Liver (tissue), 3 donors: ENCODE measurements around the gene RPS6KA4.

ENCODE experiments used
- CTCF ChIP-seq: fragments of 150-350 bp; IDR thresholded peaks from 2 replicates; pipeline ENCODE4 v1.5.1; 2017; ENCODE audit warnings: improper control_type of control experiment, low read depth, low read length; ENCODE audit not compliant: missing input control
- MAX ChIP-seq: IDR thresholded peaks from 2 replicates; pipeline ENCODE4 v1.6.1; 2016; ENCODE audit warnings: antibody characterized with exemption
- REST ChIP-seq: IDR thresholded peaks from 2 replicates; pipeline ENCODE4 v1.6.1; 2016; ENCODE audit warnings: antibody characterized with exemption, mild to moderate bottlenecking
- SP1 ChIP-seq: IDR thresholded peaks from 2 replicates; pipeline ENCODE4 v1.6.1; 2018; ENCODE audit warnings: antibody characterized with exemption, mild to moderate bottlenecking
- TAF1 ChIP-seq: conservative IDR thresholded peaks from 2 replicates; pipeline ENCODE4 v1.6.1; 2016; ENCODE audit warnings: antibody characterized with exemption, mild to moderate bottlenecking
- YY1 ChIP-seq: IDR thresholded peaks from 2 replicates; pipeline ENCODE4 v1.6.1; 2016; ENCODE audit warnings: antibody characterized with exemption, mild to moderate bottlenecking
- ZBTB33 ChIP-seq: IDR thresholded peaks from 2 replicates; pipeline ENCODE4 v1.6.1; 2016; ENCODE audit warnings: antibody characterized with exemption
- donor health status: healthy.
- donor health status: healthy.

- TF ChIP-seq TAF1, result no peak
- TF ChIP-seq MAX, result no peak
- TF ChIP-seq REST, result no peak
- no peak for TF ChIP-seq SP1
- TF ChIP-seq CTCF, result no peak
- TF ChIP-seq ZBTB33, result no peak
- no peak for TF ChIP-seq YY1
Measured at GRCh38 chr11:64384981-64385944, 26.3 kb downstream of the RPS6KA4 start.
